GM18861 (cell line): ENCODE data around the gene NDUFB2.
"Not testable (repeated sequence)": the region's sequence is repeated elsewhere in the genome, so short reads cannot be mapped to it uniquely, and the experiment has no call there.

Source experiments
- ATAC-seq: cut with Tn5 transposase; IDR thresholded peaks from one replicate; pipeline ENCODE4 v1.9.1; 2021; ENCODE audit not compliant: unreplicated experiment

The NDUFB2 gene

GRCh38 chr7:140689199-140690152 lies 7.0 kb upstream of the NDUFB2 start:
- ATAC-seq, result no peak

GRCh38 chr7:140691376-140692045 lies 5.0 kb upstream of the NDUFB2 start:
- no peak for ATAC-seq

DNA sequence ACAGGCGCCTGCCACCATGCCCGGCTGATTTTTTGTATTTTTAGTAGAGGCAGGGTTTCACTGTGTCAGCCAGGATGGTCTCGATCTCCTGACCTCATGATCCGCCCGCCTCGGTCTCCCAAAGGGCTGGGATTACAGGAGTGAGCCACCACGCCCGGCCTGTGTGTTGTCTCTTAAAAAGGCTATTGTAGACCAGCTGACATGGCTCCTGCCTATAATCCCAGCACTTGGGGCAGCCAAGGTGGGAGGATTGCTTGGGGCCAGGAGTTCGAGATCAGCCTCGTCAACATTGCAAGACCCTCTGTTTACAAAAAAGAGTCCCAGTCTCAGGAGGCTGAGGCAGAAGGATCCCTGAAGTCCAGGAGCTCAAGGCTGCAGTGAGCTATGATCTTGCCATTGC lies 2.7 kb upstream of the NDUFB2 start:
- not testable (repeated sequence) for ATAC-seq

- no peak for ATAC-seq
Observed at GRCh38 chr7:140694592-140694991, 1.9 kb upstream of the NDUFB2 start.

- no peak for ATAC-seq
Observed at GRCh38 chr7:140695381-140695780, 1.1 kb upstream of the NDUFB2 start.

DNA sequence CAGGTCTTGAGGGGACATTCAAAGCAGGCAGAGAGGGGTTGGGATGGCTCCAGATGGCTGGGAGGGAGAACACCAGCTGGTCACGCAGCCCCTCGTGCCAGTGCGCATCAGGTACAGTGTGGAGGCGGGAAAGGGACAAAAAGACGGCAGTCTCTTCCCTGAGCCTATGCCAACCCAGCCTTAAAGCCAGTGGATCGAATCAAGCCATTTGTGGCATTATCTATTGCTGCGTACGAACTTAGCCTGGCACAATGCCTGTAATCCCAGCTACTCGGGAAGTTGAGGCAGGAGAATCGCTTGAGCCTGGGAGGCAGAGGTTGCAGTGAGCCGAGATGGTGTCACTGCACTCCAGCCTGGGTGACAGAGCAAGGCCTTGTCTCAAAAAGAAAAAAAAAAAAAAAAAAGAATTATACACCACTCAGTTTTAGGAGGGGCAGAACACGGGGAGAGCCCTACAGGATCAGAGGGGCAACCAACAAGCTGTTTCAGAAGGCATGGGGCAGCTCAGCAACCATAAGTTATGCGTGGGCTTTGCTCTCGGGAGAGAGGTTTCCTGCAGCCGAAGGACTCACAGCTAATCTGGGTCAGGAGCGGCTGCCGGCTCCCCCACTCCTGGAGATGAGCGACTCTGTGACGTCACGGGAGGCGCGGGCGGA lies 356 bp upstream of the NDUFB2 start:
- ATAC-seq, result no peak

DNA sequence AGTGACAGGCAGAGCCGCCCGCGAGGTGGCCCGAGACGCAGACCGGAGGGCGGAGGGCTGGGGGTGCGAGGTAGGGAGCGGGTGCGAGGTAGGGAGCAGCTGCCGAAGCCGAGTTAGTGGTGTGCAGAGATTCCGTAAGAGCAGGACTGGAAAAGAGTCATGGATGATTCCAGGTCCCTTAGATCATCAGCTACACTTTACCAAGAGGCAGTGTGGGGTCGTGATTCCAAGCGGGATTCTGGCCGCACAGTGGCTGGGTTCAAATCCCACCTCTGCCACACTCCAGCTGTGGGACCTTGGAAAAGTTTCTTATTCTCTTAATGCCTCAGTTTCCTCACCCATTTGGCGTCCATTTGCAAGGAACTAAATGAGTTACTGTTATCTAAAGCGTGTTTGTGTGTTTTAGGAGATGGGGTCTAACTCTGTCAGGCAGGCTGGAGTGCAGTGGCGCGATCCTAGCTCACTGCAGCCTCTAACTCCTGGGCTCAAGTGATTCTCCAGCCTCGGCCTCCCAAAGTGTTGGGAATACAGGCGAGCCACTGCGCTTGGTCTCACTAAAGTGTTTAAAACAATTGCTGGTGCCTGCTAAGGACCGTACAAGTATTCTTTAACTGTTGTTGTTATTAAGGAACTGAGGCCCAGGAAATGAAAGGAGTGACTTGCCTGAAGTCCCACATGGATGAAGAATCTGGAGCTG lies 1.1 kb downstream of the NDUFB2 start:
- ATAC-seq, result no peak

DNA sequence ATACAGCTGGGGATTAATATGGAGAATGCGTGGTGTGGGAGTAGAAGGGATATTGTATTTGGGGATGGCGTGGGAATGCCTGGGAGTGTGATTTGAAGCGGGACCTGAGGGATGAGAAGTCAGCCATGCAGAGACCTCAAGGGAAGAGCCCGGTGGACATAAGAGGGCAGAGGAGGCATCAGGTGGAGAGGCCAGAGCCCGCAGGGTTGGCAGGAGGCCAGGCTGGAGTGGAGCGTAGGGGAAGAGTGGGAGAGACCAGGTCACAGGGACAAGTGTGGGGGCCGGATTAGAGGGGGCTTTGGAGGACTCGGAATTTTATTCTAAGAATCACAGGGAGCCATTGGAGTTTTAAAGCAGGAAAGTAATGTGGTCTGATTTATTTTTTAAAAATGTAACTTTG lies 2.0 kb downstream of the NDUFB2 start:
- no peak for ATAC-seq

GRCh38 chr7:140702774-140703173 lies 6.3 kb downstream of the NDUFB2 start:
- ATAC-seq, result no peak

DNA sequence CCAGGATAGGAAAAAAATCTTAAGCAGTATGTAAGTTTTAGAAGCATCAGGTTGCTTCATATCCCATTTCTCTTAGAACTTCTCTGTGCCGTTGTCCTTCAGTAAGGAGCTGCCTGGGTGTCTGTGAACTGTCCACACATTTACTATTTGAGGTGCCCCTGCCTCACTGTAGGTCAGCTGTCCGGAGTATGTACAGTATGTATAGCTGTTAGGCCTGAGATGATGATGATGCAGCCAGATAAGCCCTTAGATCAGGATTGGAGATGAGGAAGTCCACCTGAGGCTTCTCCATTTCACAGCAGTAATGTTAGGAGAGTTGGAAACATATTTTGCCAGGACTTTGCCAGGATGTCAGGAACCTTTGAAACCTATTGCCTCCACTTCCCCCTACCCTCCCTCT lies 7.7 kb downstream of the NDUFB2 start:
- ATAC-seq, result no peak

- no peak for ATAC-seq
Observed at GRCh38 chr7:140707132-140707531, 10.6 kb downstream of the NDUFB2 start.

- ATAC-seq, result not testable (repeated sequence)
Observed at GRCh38 chr7:140708764-140709163, 12.3 kb downstream of the NDUFB2 start.

GRCh38 chr7:140712392-140712791 lies 15.9 kb downstream of the NDUFB2 start:
- ATAC-seq, result not testable (repeated sequence)

GRCh38 chr7:140714331-140715040 lies 18.0 kb downstream of the NDUFB2 start:
- ATAC-seq, result no peak

DNA sequence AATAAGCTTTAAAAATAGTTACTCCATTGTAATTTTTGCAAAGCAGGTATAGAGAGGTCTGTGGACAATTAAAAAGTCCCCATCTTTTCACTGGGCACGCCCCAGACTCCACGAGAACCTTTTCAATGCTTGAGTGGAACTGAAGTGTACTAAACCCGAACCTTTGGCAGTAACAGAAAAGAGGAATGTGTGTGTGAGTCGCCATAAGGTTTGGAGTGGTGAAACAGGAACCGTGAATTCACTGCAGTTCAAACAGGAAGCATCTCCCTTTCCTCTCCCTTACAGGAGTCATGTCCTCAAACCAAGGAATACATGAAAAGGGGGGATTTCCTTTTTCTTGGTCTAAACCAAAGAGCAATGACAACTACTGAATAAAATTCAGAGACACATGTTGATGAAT lies 23.2 kb downstream of the NDUFB2 start:
- ATAC-seq, result no peak

- no peak for ATAC-seq
Observed at GRCh38 chr7:140722254-140722653, 25.7 kb downstream of the NDUFB2 start.

- no peak for ATAC-seq
Observed at GRCh38 chr7:140723006-140723405, 26.5 kb downstream of the NDUFB2 start.

GRCh38 chr7:140723574-140723973 lies 27.1 kb downstream of the NDUFB2 start:
- no peak for ATAC-seq

GRCh38 chr7:140724706-140725105 lies 28.2 kb downstream of the NDUFB2 start:
- ATAC-seq, result no peak

DNA sequence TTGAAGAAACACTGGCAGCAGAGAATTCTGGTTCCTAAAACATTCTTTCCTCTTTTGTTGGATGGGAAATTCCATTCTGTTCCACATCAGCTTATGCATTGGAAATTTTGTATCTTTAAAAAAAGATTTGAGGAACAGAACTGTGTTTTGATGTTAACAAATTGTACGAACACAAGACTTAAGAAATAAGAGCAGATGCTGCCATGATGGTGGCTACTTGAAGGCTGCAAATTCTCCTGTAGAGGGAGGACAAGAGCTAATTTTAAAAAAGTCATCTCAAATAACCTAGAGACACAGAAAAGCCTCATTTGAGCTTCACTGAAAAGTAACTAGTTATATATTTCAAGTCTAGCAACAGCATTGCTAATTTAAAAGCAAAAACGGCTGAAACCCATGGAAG lies 29.8 kb downstream of the NDUFB2 start:
- ATAC-seq, result no peak
